GM23248 (cell line): ENCODE results near the gene PTPRT. TPM values are rescaled to one million over a fixed set of nuclear protein-coding genes. Genes with fewer than 3 reads are reported as not detected.

Experiments
- DNase-seq: peaks from one replicate; pipeline ENCODE4 v3.0.0-alpha.2; 2015
- H2AFZ ChIP-seq: fragments of 200-600 bp; sonication (generic); 2 replicates; pipeline ENCODE4 v1.6.1; 2016; ENCODE audit warnings: antibody characterized with exemption
- H3F3A ChIP-seq: fragments of 200-600 bp; sonication (generic); 2 replicates; pipeline ENCODE4 v1.6.1; 2016; ENCODE audit warnings: mild to moderate bottlenecking, antibody characterized with exemption, mixed run types; ENCODE audit not compliant: insufficient read depth
- H3K27ac ChIP-seq: fragments of 200-600 bp; sonication (generic); 2 replicates; pipeline ENCODE4 v1.5.1; 2016; ENCODE audit warnings: mild to moderate bottlenecking
- H3K27me3 ChIP-seq: fragments of 200-600 bp; sonication (generic); replicated peaks from 2 replicates; pipeline ENCODE4 v1.6.1; 2016; ENCODE audit warnings: mild to moderate bottlenecking; ENCODE audit not compliant: insufficient read depth
- H3K36me3 ChIP-seq: fragments of 200-600 bp; sonication (generic); 2 replicates; pipeline ENCODE4 v1.6.1; 2016; ENCODE audit warnings: low read depth, mild to moderate bottlenecking
- H3K4me1 ChIP-seq: fragments of 200-600 bp; sonication (generic); 2 replicates; pipeline ENCODE4 v1.6.1; 2016; ENCODE audit warnings: mild to moderate bottlenecking; ENCODE audit not compliant: insufficient read depth
- H3K4me2 ChIP-seq: fragments of 200-600 bp; sonication (generic); one replicate; pipeline ENCODE4 v1.6.1; 2016; ENCODE audit warnings: mild to moderate bottlenecking; ENCODE audit not compliant: unreplicated experiment
- H3K4me3 ChIP-seq: fragments of 200-600 bp; sonication (generic); 2 replicates; pipeline ENCODE4 v1.5.1; 2016; ENCODE audit warnings: mild to moderate bottlenecking
- H3K79me2 ChIP-seq: fragments of 200-600 bp; sonication (generic); 2 replicates; pipeline ENCODE4 v1.6.1; 2016; ENCODE audit warnings: mild to moderate bottlenecking; ENCODE audit not compliant: insufficient read depth
- H3K9ac ChIP-seq: fragments of 200-600 bp; sonication (generic); 2 replicates; pipeline ENCODE4 v1.6.1; 2016; ENCODE audit warnings: mild to moderate bottlenecking
- H3K9me2 ChIP-seq: fragments of 200-600 bp; sonication (generic); 2 replicates; pipeline ENCODE4 v1.6.1; 2016; ENCODE audit warnings: mixed run types, mild to moderate bottlenecking, moderate library complexity; ENCODE audit not compliant: insufficient read depth
- H3K9me3 ChIP-seq: fragments of 200-600 bp; sonication (generic); one replicate; pipeline ENCODE4 v1.6.1; 2017; ENCODE audit warnings: low read depth
- H4K20me1 ChIP-seq: fragments of 200-600 bp; sonication (generic); 2 replicates; pipeline ENCODE4 v1.6.0; 2016; ENCODE audit not compliant: insufficient read depth
- EZH2 ChIP-seq: fragments of 200-600 bp; sonication (generic); IDR thresholded peaks from 2 replicates; pipeline ENCODE4 v1.6.1; 2018; ENCODE audit warnings: antibody characterized with exemption, mild to moderate bottlenecking; ENCODE audit not compliant: insufficient read depth, poor library complexity, severe bottlenecking
- EZH2phosphoT487 ChIP-seq: fragments of 200-600 bp; sonication (generic); IDR thresholded peaks from 2 replicates; pipeline ENCODE4 v1.6.1; 2018; ENCODE audit warnings: antibody characterized with exemption, moderate library complexity, mild to moderate bottlenecking, low read depth; ENCODE audit not compliant: insufficient read depth
- WGBS, 2 experiments: methylation state at CpG; one replicate each; pipeline ENCODE4 v1.1.6; 2015 to 2017; ENCODE audit warnings: low lambda C conversion rate in 2 of 2, low coverage in 1 of 2; ENCODE audit errors: missing lambda C conversion rate in 2 of 2; 5-methylcytosine and 5-hydroxymethylcytosine counted together
- in situ Hi-C: fragments of 300-500 bp; cut with MboI; formaldehyde crosslinking; loops from 2 replicates; pipeline ENCODE4 v1.15.0; 2020
- polyA plus RNA-seq: library from polyadenylated mRNA; unstranded; fragments of >200 nt; fragmentation: Nextera tagmentation; extraction: Ambion mirVana; gene quantifications from 2 replicates; pipeline ENCODE4 v1.2.1, GENCODE V29; 2016
- total RNA-seq: library from RNA; depleted of rRNA; stranded (reverse); fragments of >200 nt; shearing (Covaris generic); gene quantifications from 2 replicates; pipeline ENCODE4 v1.2.3, GENCODE V29; 2014

The PTPRT gene
- total and polyA plus RNA-seq, 2 experiments from 2014 or later = not detected

GRCh38 chr20:42961771-42962170, 227.9 kb downstream of the PTPRT start:
- in situ Hi-C loops = no loop called here
- H4K20me1 ChIP-seq = no peaks in the 10 kb centered on the region

GRCh38 chr20:42959996-42960395, 229.7 kb downstream of the PTPRT start:
- no peaks in the 10 kb centered on the region for H3K79me2 ChIP-seq
- H3F3A ChIP-seq = no peaks in the 10 kb centered on the region
- H3K4me1 ChIP-seq = no peaks in the 10 kb centered on the region
- no peak overlapping the region for H3K4me2 ChIP-seq
- TF ChIP-seq EZH2phosphoT487 (no peak), EZH2 (no peak)
- no peak overlapping the region for H3K4me3 ChIP-seq
- 8 to 10% methylated on average over 2 of the region's 2 CpGs for WGBS, 2 experiments
- H3K9me2 ChIP-seq = no peaks in the 10 kb centered on the region
- no peak overlapping the region for H2AFZ ChIP-seq
- H3K27ac ChIP-seq = no peak overlapping the region
- H3K27me3 ChIP-seq = no peaks in the 10 kb centered on the region
- H3K9ac ChIP-seq = no peak overlapping the region
- in situ Hi-C loops = no loop called here
- DNase-seq = no peak
- no peaks in the 10 kb centered on the region for H4K20me1 ChIP-seq
- H3K9me3 ChIP-seq = no peaks in the 10 kb centered on the region
- H3K36me3 ChIP-seq = no peaks in the 10 kb centered on the region

More at GRCh38 chr20:42961771-42962170, 227.9 kb downstream of the PTPRT start:
- no peak for DNase-seq
- Histone ChIP-seq H3K4me1 (no peaks in the 10 kb centered on the region), H3K9me3 (no peaks in the 10 kb centered on the region), H3K36me3 (no peaks in the 10 kb centered on the region), H2AFZ (no peak overlapping the region), H3F3A (no peaks in the 10 kb centered on the region), H3K9me2 (no peaks in the 10 kb centered on the region), H3K79me2 (no peaks in the 10 kb centered on the region), H3K27me3 (no peaks in the 10 kb centered on the region), H3K4me3 (no peak overlapping the region), H3K9ac (no peak overlapping the region), H3K27ac (no peak overlapping the region), H3K4me2 (no peak overlapping the region)
- TF ChIP-seq EZH2 (no peak), EZH2phosphoT487 (no peak)
- WGBS, 2 experiments = 21 to 35% methylated on average over 6 of the region's 6 CpGs

- TF ChIP-seq EZH2 = no peak
- TF ChIP-seq EZH2phosphoT487 = no peak
- 14 to 24% methylated on average over 2 of the region's 2 CpGs for whole genome bisulfite sequencing, 2 experiments
Measured at GRCh38 chr20:42958367-42959069, 231.2 kb downstream of the PTPRT start.

GRCh38 chr20:42957704-42958095, 232.0 kb downstream of the PTPRT start:
- no peak overlapping the region for H3K4me2 ChIP-seq
- H3K27ac ChIP-seq = no peak overlapping the region
- H2AFZ ChIP-seq = no peak overlapping the region
- H4K20me1 ChIP-seq = no peaks in the 10 kb centered on the region
- TF ChIP-seq EZH2 = no peak
- no peak for TF ChIP-seq EZH2phosphoT487
- H3K4me3 ChIP-seq = no peak overlapping the region
- H3K9me3 ChIP-seq = no peaks in the 10 kb centered on the region
- no peak overlapping the region for H3K9ac ChIP-seq
- 47 to 61% methylated on average over 1 of the region's 1 CpG for WGBS, 2 experiments
- in situ Hi-C loops = no loop called here
- H3F3A ChIP-seq = no peaks in the 10 kb centered on the region
- no peak for DNase-seq
- H3K79me2 ChIP-seq = no peaks in the 10 kb centered on the region
- H3K9me2 ChIP-seq = no peaks in the 10 kb centered on the region
- no peaks in the 10 kb centered on the region for H3K36me3 ChIP-seq
- no peaks in the 10 kb centered on the region for H3K27me3 ChIP-seq
- H3K4me1 ChIP-seq = no peaks in the 10 kb centered on the region

More at GRCh38 chr20:42958367-42959069, 231.2 kb downstream of the PTPRT start:
- H3K27me3 ChIP-seq = no peaks in the 10 kb centered on the region
- no peaks in the 10 kb centered on the region for H4K20me1 ChIP-seq
- no peak overlapping the region for H3K9ac ChIP-seq
- H3K36me3 ChIP-seq = no peaks in the 10 kb centered on the region
- no peak overlapping the region for H3K27ac ChIP-seq
- no peak overlapping the region for H3K4me3 ChIP-seq
- no peaks in the 10 kb centered on the region for H3K4me1 ChIP-seq
- H3K79me2 ChIP-seq = no peaks in the 10 kb centered on the region
- no peak overlapping the region for H3K4me2 ChIP-seq
- no peak for DNase-seq
- no peaks in the 10 kb centered on the region for H3F3A ChIP-seq
- no peaks in the 10 kb centered on the region for H3K9me3 ChIP-seq
- in situ Hi-C loops = no loop called here
- no peaks in the 10 kb centered on the region for H3K9me2 ChIP-seq
- H2AFZ ChIP-seq = no peak overlapping the region
